HEK293 (cell line): ENCODE measurements around the gene GPR148.

ENCODE experiments used
- CTCF ChIA-PET: fragments of 350-600 bp; formaldehyde crosslinking; extraction: SDS; loops from one replicate; lab custom pipeline; 2021; ENCODE audit warnings: antibody characterized with exemption; lab: Yijun Ruan, JAX
- POLR2A ChIA-PET: fragments of 300-600 bp; formaldehyde crosslinking; extraction: SDS; loops from one replicate; lab custom pipeline; 2020; ENCODE audit warnings: antibody characterized with exemption, inconsistent platforms; lab: Yijun Ruan, JAX
- H3K27ac ChIP-seq: fragments of 200-500 bp; sonication (Bioruptor generic); 2 replicates; pipeline ENCODE4 v1.5.1; 2014; ENCODE audit warnings: low read depth, low read length, control low read depth, inconsistent platforms; ENCODE audit errors: extremely low read depth
- H3K36me3 ChIP-seq, 2 experiments: fragments of 200-500 bp in 1 of 2; sonication (Bioruptor generic) in 1 of 2; 1 replicate in 1 of 2; 2 replicates in 1 of 2; pipeline ENCODE4 v1.5.1; 2014 to 2017; ENCODE audit warnings: inconsistent platforms in 2 of 2, low read length in 2 of 2; ENCODE audit not compliant: control insufficient read depth in 2 of 2, insufficient read depth in 1 of 2
- H3K4me1 ChIP-seq: fragments of 200-500 bp; sonication (Bioruptor generic); 2 replicates; pipeline ENCODE4 v1.5.1; 2014; ENCODE audit warnings: mild to moderate bottlenecking, low read length, inconsistent platforms; ENCODE audit not compliant: control insufficient read depth, insufficient read depth
- H3K4me3 ChIP-seq: 2 replicates; pipeline ENCODE4 v1.5.1; 2011; ENCODE audit warnings: low read depth, mild to moderate bottlenecking, control low read depth, low read length, moderate library complexity
- H3K9me3 ChIP-seq: fragments of 200-500 bp; sonication (Bioruptor generic); 2 replicates; pipeline ENCODE4 v1.5.1; 2014; ENCODE audit warnings: low read depth, low read length, inconsistent platforms; ENCODE audit not compliant: control insufficient read depth, insufficient read depth
- GLI4 ChIP-seq: fragments of 450-650 bp; formaldehyde crosslinking; IDR thresholded peaks from 2 replicates; pipeline ENCODE4 v1.5.1; 2016; ENCODE audit warnings: missing biosample characterization, missing genetic modification characterization
- KLF1 ChIP-seq: fragments of 450-650 bp; formaldehyde crosslinking; IDR thresholded peaks from 2 replicates; pipeline ENCODE4 v1.5.1; 2016; ENCODE audit warnings: missing biosample characterization, missing genetic modification characterization
- KLF16 ChIP-seq: fragments of 450-650 bp; formaldehyde crosslinking; IDR thresholded peaks from 2 replicates; pipeline ENCODE4 v1.5.1; 2017; ENCODE audit warnings: missing biosample characterization, missing genetic modification characterization
- KLF8 ChIP-seq: fragments of 450-650 bp; formaldehyde crosslinking; IDR thresholded peaks from 2 replicates; pipeline ENCODE4 v1.5.1; 2016; ENCODE audit warnings: missing biosample characterization, missing genetic modification characterization
- KLF9 ChIP-seq: fragments of 450-650 bp; formaldehyde crosslinking; IDR thresholded peaks from 2 replicates; pipeline ENCODE4 v1.5.1; 2016; ENCODE audit warnings: missing biosample characterization, missing genetic modification characterization, low read depth
- MZF1 ChIP-seq: fragments of 450-650 bp; formaldehyde crosslinking; IDR thresholded peaks from 2 replicates; pipeline ENCODE4 v1.5.1; 2017; ENCODE audit warnings: missing biosample characterization, missing genetic modification characterization, borderline replicate concordance
- PRDM4 ChIP-seq: fragments of 450-650 bp; formaldehyde crosslinking; IDR thresholded peaks from 2 replicates; pipeline ENCODE4 v1.5.1; 2017; ENCODE audit warnings: missing biosample characterization, missing genetic modification characterization
- REST ChIP-seq: fragments of 450-650 bp; formaldehyde crosslinking; IDR thresholded peaks from 2 replicates; pipeline ENCODE4 v1.5.1; 2016; ENCODE audit warnings: missing biosample characterization, missing genetic modification characterization
- TRIM28 ChIP-seq: IDR thresholded peaks from 2 replicates; pipeline ENCODE4 v1.6.1; 2011; ENCODE audit warnings: low read length, control low read depth, borderline replicate concordance
- ZBTB20 ChIP-seq: fragments of 450-650 bp; formaldehyde crosslinking; IDR thresholded peaks from 2 replicates; pipeline ENCODE4 v1.5.1; 2016; ENCODE audit warnings: missing biosample characterization, missing genetic modification characterization
- ZBTB48 ChIP-seq: fragments of 450-650 bp; formaldehyde crosslinking; IDR thresholded peaks from 2 replicates; pipeline ENCODE4 v1.5.1; 2016; ENCODE audit warnings: missing biosample characterization, missing genetic modification characterization
- ZBTB8A ChIP-seq: fragments of 450-650 bp; formaldehyde crosslinking; IDR thresholded peaks from 2 replicates; pipeline ENCODE4 v1.5.1; 2016; ENCODE audit warnings: missing biosample characterization, missing genetic modification characterization
- ZNF133 ChIP-seq: fragments of 450-650 bp; formaldehyde crosslinking; IDR thresholded peaks from 2 replicates; pipeline ENCODE4 v1.5.1; 2016; ENCODE audit warnings: missing biosample characterization, missing genetic modification characterization
- ZNF155 ChIP-seq: fragments of 450-650 bp; formaldehyde crosslinking; IDR thresholded peaks from 2 replicates; pipeline ENCODE4 v1.5.1; 2016; ENCODE audit warnings: missing biosample characterization, missing genetic modification characterization
- ZNF23 ChIP-seq: fragments of 450-650 bp; formaldehyde crosslinking; IDR thresholded peaks from 2 replicates; pipeline ENCODE4 v1.5.1; 2016; ENCODE audit warnings: missing biosample characterization, missing genetic modification characterization, borderline replicate concordance
- ZNF266 ChIP-seq: fragments of 450-650 bp; formaldehyde crosslinking; IDR thresholded peaks from 2 replicates; pipeline ENCODE4 v1.5.1; 2016; ENCODE audit warnings: missing biosample characterization, missing genetic modification characterization, low read depth
- ZNF311 ChIP-seq: fragments of 450-650 bp; formaldehyde crosslinking; IDR thresholded peaks from 2 replicates; pipeline ENCODE4 v1.5.1; 2017; ENCODE audit warnings: missing biosample characterization, missing genetic modification characterization, borderline replicate concordance
- ZNF335 ChIP-seq: fragments of 450-650 bp; formaldehyde crosslinking; conservative IDR thresholded peaks from 2 replicates; pipeline ENCODE4 v1.5.1; 2016; ENCODE audit warnings: missing biosample characterization, missing genetic modification characterization
- ZNF391 ChIP-seq: fragments of 450-650 bp; formaldehyde crosslinking; IDR thresholded peaks from 2 replicates; pipeline ENCODE4 v1.5.1; 2016; ENCODE audit warnings: low read depth, missing biosample characterization, missing genetic modification characterization, borderline replicate concordance
- ZNF394 ChIP-seq: fragments of 450-650 bp; formaldehyde crosslinking; IDR thresholded peaks from 2 replicates; pipeline ENCODE4 v1.5.1; 2016; ENCODE audit warnings: missing biosample characterization, missing genetic modification characterization, mild to moderate bottlenecking, moderate library complexity, borderline replicate concordance
- ZNF404 ChIP-seq: fragments of 450-650 bp; formaldehyde crosslinking; IDR thresholded peaks from 2 replicates; pipeline ENCODE4 v1.5.1; 2017; ENCODE audit warnings: missing biosample characterization, missing genetic modification characterization
- ZNF48 ChIP-seq: fragments of 450-650 bp; formaldehyde crosslinking; IDR thresholded peaks from 2 replicates; pipeline ENCODE4 v1.5.1; 2016; ENCODE audit warnings: missing biosample characterization, missing genetic modification characterization
- ZNF521 ChIP-seq: fragments of 450-650 bp; formaldehyde crosslinking; IDR thresholded peaks from 2 replicates; pipeline ENCODE4 v1.5.1; 2017; ENCODE audit warnings: missing biosample characterization, mild to moderate bottlenecking, missing genetic modification characterization
- ZNF561 ChIP-seq: fragments of 450-650 bp; IDR thresholded peaks from 2 replicates; pipeline ENCODE4 v1.5.1; 2018; ENCODE audit warnings: missing biosample characterization, missing genetic modification characterization, borderline replicate concordance
- ZNF600 ChIP-seq: fragments of 450-650 bp; formaldehyde crosslinking; IDR thresholded peaks from 2 replicates; pipeline ENCODE4 v1.5.1; 2016; ENCODE audit warnings: missing biosample characterization, missing genetic modification characterization
- ZNF610 ChIP-seq: fragments of 450-650 bp; formaldehyde crosslinking; IDR thresholded peaks from 2 replicates; pipeline ENCODE4 v1.5.1; 2016; ENCODE audit warnings: missing biosample characterization, missing genetic modification characterization, borderline replicate concordance
- ZNF629 ChIP-seq: fragments of 450-650 bp; formaldehyde crosslinking; IDR thresholded peaks from 2 replicates; pipeline ENCODE4 v1.5.1; 2017; ENCODE audit warnings: missing biosample characterization, missing genetic modification characterization
- ZNF76 ChIP-seq: fragments of 450-650 bp; formaldehyde crosslinking; IDR thresholded peaks from 2 replicates; pipeline ENCODE4; 2016; ENCODE audit warnings: low read depth, missing biosample characterization, missing genetic modification characterization, borderline replicate concordance
- ZNF768 ChIP-seq: fragments of 450-650 bp; formaldehyde crosslinking; IDR thresholded peaks from 2 replicates; pipeline ENCODE4 v1.5.1; 2018; ENCODE audit warnings: missing biosample characterization, mild to moderate bottlenecking, missing genetic modification characterization
- ZNF776 ChIP-seq: fragments of 450-650 bp; formaldehyde crosslinking; IDR thresholded peaks from 2 replicates; pipeline ENCODE4 v1.5.0; 2017; ENCODE audit warnings: missing biosample characterization, missing genetic modification characterization, borderline replicate concordance
- ZNF830 ChIP-seq: fragments of 450-650 bp; IDR thresholded peaks from 2 replicates; pipeline ENCODE4 v1.5.0; 2018; ENCODE audit warnings: missing biosample characterization, missing genetic modification characterization, low read depth, mild to moderate bottlenecking, moderate library complexity
- ZNF843 ChIP-seq: fragments of 450-650 bp; formaldehyde crosslinking; IDR thresholded peaks from 2 replicates; pipeline ENCODE4 v1.5.1; 2016; ENCODE audit warnings: missing biosample characterization, missing genetic modification characterization
- ZSCAN23 ChIP-seq: fragments of 450-650 bp; formaldehyde crosslinking; IDR thresholded peaks from 2 replicates; pipeline ENCODE4 v1.5.1; 2016; ENCODE audit warnings: missing biosample characterization, missing genetic modification characterization
- ZXDB ChIP-seq: fragments of 450-650 bp; formaldehyde crosslinking; IDR thresholded peaks from 2 replicates; pipeline ENCODE4 v1.5.1; 2016; ENCODE audit warnings: missing biosample characterization, missing genetic modification characterization

Gene GPR148

DNA sequence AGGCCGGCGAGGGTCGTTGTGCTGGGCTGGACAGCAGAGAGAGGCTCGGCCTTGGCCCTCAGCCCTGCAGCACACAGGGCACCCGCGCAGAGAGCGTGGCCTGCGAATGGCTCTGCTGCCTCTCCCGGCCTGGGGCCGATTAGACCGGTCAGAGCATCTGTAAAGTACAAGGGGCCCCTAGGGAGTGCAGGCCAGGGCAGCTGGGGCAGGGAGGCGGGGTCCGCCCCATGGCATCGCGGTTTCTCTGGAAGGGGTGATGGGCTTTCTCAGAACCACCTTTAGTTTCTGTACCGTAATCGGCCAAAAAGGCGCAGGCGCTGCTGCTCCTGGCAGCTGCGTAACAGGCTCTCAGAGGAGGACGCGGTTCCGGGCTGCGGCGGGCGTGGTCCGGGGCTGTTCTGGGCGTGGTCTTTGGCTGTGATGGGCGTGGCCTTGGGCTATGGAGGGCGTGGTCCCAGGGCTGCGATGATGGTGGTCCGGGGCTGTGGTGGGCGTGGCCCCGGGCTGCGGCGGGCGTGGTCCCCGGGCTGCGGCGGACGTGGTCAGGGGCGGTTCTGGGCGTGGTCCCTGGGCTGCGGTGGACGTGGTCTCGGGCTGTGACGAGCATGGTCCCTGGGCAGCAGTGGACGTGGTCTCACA lies 1.5 kb upstream of the GPR148 start (continued):
- TF ChIP-seq KLF8 (tag by site-specific recombination) (peak; percentile 99), ZNF76 (tag by site-specific recombination) (0 out of 2 replicates have a peak, but pooled peaks have one; percentile 25), ZNF335 (tag by site-specific recombination) (peak; percentile 72), ZNF23 (no peak), ZNF830 (tag by site-specific recombination) (no peak), ZXDB (tag by site-specific recombination) (no peak), REST (tag by site-specific recombination) (peak; percentile 50; the same call in 1 of the 2 replicates), ZNF404 (tag by site-specific recombination) (no peak), KLF1 (tag by site-specific recombination) (peak; percentile 99), ZNF311 (tag by site-specific recombination) (no peak), ZNF394 (tag by site-specific recombination) (no peak), ZBTB20 (0 out of 2 replicates have a peak, but pooled peaks have one; percentile 12), TRIM28 (peak; percentile 59; the same call in 1 of the 2 replicates), KLF9 (peak; percentile 99)
- TF ChIP-seq, all 188 proteins: peak for 18

DNA sequence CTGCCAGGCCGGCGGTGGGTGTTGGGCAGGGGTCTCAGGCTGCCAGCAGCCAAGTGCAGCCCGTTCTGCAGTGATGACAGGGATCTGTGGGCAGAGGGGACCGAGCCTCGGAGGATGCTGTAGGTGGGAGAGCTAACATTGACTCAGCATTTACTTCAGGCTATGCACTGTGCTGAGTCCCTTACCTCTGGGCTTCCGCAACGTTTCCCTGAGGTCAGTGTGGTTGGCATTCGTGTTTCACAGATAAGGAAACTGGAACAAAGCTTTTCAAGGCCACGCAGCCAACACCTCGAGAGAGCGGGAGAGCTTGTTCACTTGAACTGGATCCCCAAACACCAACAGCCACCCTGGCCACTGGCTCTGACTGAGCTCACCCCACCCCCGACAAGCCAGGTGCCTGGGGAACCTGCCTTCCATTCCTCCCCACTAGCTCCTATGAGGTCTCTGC lies 839 bp upstream of the GPR148 start:
- Histone ChIP-seq H3K4me3 (peak overlapping the region; percentile 41), H3K4me1 (0 out of 2 replicates have a peak, but pooled peaks cover 2% of the 10 kb centered on the region), H3K36me3 (no peaks in the 10 kb centered on the region), H3K9me3 (no peaks in the 10 kb centered on the region), H3K27ac (no peak overlapping the region)
- ChIA-PET POLR2A (no interaction called here), CTCF (no interaction called here)
- no peak for TF ChIP-seq ZNF133 (tag by site-specific recombination)
- TF ChIP-seq ZNF768, result no peak
- no peak for TF ChIP-seq ZNF843 (tag by site-specific recombination)
- no peak for TF ChIP-seq ZSCAN23 (tag by site-specific recombination)
- TF ChIP-seq ZNF600, result peak; percentile 34; the same call in 1 of the 2 replicates
- TF ChIP-seq ZBTB8A (tag by site-specific recombination), result no peak
- TF ChIP-seq ZNF266, result no peak
- TF ChIP-seq ZNF776 (tag by site-specific recombination), result no peak
- no peak for TF ChIP-seq ZNF629
- no peak for TF ChIP-seq ZNF76 (tag by site-specific recombination)
- TF ChIP-seq KLF16 (tag by site-specific recombination), result no peak
- TF ChIP-seq ZNF48 (tag by site-specific recombination), result no peak
- TF ChIP-seq ZNF155, result no peak
- no peak for TF ChIP-seq ZNF561 (tag by site-specific recombination)
- TF ChIP-seq ZNF391 (tag by site-specific recombination), result no peak
- 0 out of 2 replicates have a peak, but pooled peaks have one; percentile 24 for TF ChIP-seq ZBTB48 (tag by site-specific recombination)
- no peak for TF ChIP-seq PRDM4
- TF ChIP-seq GLI4 (tag by site-specific recombination), result no peak
- TF ChIP-seq ZNF610 (tag by site-specific recombination), result no peak
- TF ChIP-seq MZF1 (tag by site-specific recombination), result no peak
- TF ChIP-seq ZNF521 (tag by site-specific recombination), result no peak
